ENCODE results near the gene DDX10. TPM values are rescaled to one million over a fixed set of nuclear protein-coding genes. Genes with fewer than 3 reads are reported as not detected.

The DDX10 gene
- total and polyA plus RNA-seq, 2 experiments from 2014 or later, result 32.4 to 37.8 TPM

GRCh38 chr11:108616549-108616948, 48.3 kb upstream of the DDX10 start:
- Histone ChIP-seq H3K9me2 (ENCODE audit: insufficient read depth) (no peaks in the 10 kb centered on the region), H3K79me2 (replicated peaks; ENCODE audit: insufficient read depth) (no peaks in the 10 kb centered on the region), H3K36me3 (ENCODE audit: insufficient read depth) (no peaks in the 10 kb centered on the region), H3K4me3 (no peak overlapping the region), H3K4me2 (no peak overlapping the region), H3K27ac (ENCODE audit: low read depth) (no peak overlapping the region), H4K20me1 (replicated peaks; ENCODE audit: insufficient read depth) (no peaks in the 10 kb centered on the region), H3K27me3 (ENCODE audit: insufficient read depth) (no peaks in the 10 kb centered on the region), H3F3A (replicated peaks; ENCODE audit: low read depth) (no peaks in the 10 kb centered on the region), H3K4me1 (ENCODE audit: insufficient read depth) (no peaks in the 10 kb centered on the region), H2AFZ (peak overlapping the region; percentile 87)
- DNase-seq (ENCODE audit: low spot score) (peak; percentile 17), ATAC-seq (no peak)
- H3K27me3 Mint-ChIP-seq (ENCODE audit: insufficient read depth, low read depth, poor library complexity), result peaks cover under 1% of the 10 kb centered on the region
- H3K9me3 Mint-ChIP-seq, result no peaks in the 10 kb centered on the region
- no peak overlapping the region for H3K27ac Mint-ChIP-seq
- H3K36me3 Mint-ChIP-seq (ENCODE audit: low read depth), result no peaks in the 10 kb centered on the region
- TF ChIP-seq NANOG (IDR thresholded peaks at IDR 0.05; ENCODE audit: borderline replicate concordance) (no peak), JUNB (IDR thresholded peaks at IDR 0.05; ENCODE audit: unreplicated experiment) (no peak), STAT1 (IDR thresholded peaks at IDR 0.05; ENCODE audit: unreplicated experiment) (no peak), ETS1 (IDR thresholded peaks at IDR 0.05) (no peak), ZNF114 (CRISPR knock-in tag; IDR thresholded peaks at IDR 0.05) (no peak), EZH2 (IDR thresholded peaks at IDR 0.05; ENCODE audit: low read depth, unreplicated experiment) (no peak), CTCF (conservative IDR thresholded peaks at IDR 0.05; ENCODE audit: low read depth in 2 of 2) (no peak), POLR2AphosphoS5 (IDR thresholded peaks at IDR 0.05; ENCODE audit: low read depth) (no peak), REST (IDR thresholded peaks at IDR 0.05; ENCODE audit: unreplicated experiment) (no peak), ZNF462 (CRISPR knock-in tag; IDR thresholded peaks at IDR 0.05) (no peak), ZNF331 (CRISPR knock-in tag; IDR thresholded peaks at IDR 0.05; ENCODE audit: low read depth) (no peak), EZH2phosphoT487 (IDR thresholded peaks at IDR 0.05; ENCODE audit: unreplicated experiment) (no peak)
- H3K4me3 Mint-ChIP-seq, result no peak overlapping the region
- H3K4me1 Mint-ChIP-seq, result no peaks in the 10 kb centered on the region
